Activated CD8-positive, alpha-beta T cell treated with anti-CD3 and anti-CD28 coated beads for 36 hours (primary cell): ENCODE results near the gene SLC38A1. TPM values are rescaled to one million over a fixed set of nuclear protein-coding genes. Genes with fewer than 3 reads are reported as not detected.

Experiments used
- ATAC-seq: fragments of 200-7000 bp; cut with Tn5 transposase; one replicate; pipeline ENCODE4 v1.10.0; 2021; ENCODE audit warnings: mild to moderate bottlenecking, moderate library complexity
- CTCF ChIA-PET: fragments of 350-600 bp; sonication (Branson Sonifier 250); formaldehyde crosslinking; loops from one replicate; lab custom pipeline; 2021; ENCODE audit warnings: antibody characterized with exemption; lab: Charles Lee
- POLR2A ChIA-PET: fragments of 350-600 bp; sonication (Branson Sonifier 250); formaldehyde crosslinking; loops from one replicate; lab custom pipeline; 2021; ENCODE audit warnings: antibody characterized with exemption; lab: Charles Lee
- DNase-seq: peaks from one replicate; pipeline ENCODE4 v3.0.0-alpha.2; 2020
- H3K27ac Mint-ChIP-seq: one replicate; pipeline ENCODE4 v1.8.0; 2021; ENCODE audit warnings: mild to moderate bottlenecking, mixed read lengths
- H3K27me3 Mint-ChIP-seq: one replicate; pipeline ENCODE4 v1.8.0; 2021; ENCODE audit warnings: mixed read lengths
- H3K36me3 Mint-ChIP-seq: one replicate; pipeline ENCODE4 v1.8.0; 2021; ENCODE audit warnings: low read depth, mixed read lengths
- H3K4me1 Mint-ChIP-seq: one replicate; pipeline ENCODE4 v1.8.0; 2021; ENCODE audit warnings: low read depth, mixed read lengths
- H3K4me3 Mint-ChIP-seq: one replicate; pipeline ENCODE4 v1.8.0; 2021; ENCODE audit warnings: mild to moderate bottlenecking, moderate library complexity, mixed read lengths
- H3K9me3 Mint-ChIP-seq: one replicate; pipeline ENCODE4 v1.8.0; 2021; ENCODE audit warnings: mixed read lengths
- intact Hi-C: fragments of 100-400 bp; cut with micrococcal nuclease; formaldehyde crosslinking; loops from one replicate; pipeline ENCODE4 v1.10.0; 2022
- total RNA-seq, 2 experiments: library from RNA; stranded (reverse); gene quantifications; one replicate each; pipeline ENCODE4 v1.2.3, GENCODE V29; 2021
- TF ChIP-seq, protein P1 (sequence below): fragments of 200-600 bp; IDR thresholded peaks from one replicate; pipeline ENCODE4 v1.8.0; 2022; ENCODE audit warnings: antibody characterized with exemption, mild to moderate bottlenecking

Gene SLC38A1
- total RNA-seq, 2 experiments from 2014 or later, result 167 to 168 TPM

DNA sequence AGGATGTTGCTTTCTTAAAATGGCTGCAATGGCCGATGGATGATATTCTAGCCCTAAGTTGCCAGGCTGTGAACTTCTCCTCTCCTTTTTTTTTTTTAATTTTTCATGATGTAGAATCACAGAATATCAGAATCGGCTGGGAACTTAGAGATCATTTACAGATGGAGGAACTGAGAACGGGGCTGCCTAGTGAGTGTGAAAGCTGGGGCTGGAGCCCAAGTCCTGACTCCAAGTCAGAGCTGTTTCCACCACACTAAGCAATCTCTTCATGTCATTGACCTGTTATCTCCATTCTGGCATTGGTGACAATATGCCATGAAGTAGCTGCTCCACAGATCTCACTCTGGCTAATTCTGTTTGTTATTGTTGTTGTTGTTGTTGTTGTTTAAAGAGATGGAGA is 121.7 kb downstream of the SLC38A1 start:
- no peaks in the 10 kb centered on the region for H3K9me3 Mint-ChIP-seq
- TF ChIP-seq, protein P1, sequence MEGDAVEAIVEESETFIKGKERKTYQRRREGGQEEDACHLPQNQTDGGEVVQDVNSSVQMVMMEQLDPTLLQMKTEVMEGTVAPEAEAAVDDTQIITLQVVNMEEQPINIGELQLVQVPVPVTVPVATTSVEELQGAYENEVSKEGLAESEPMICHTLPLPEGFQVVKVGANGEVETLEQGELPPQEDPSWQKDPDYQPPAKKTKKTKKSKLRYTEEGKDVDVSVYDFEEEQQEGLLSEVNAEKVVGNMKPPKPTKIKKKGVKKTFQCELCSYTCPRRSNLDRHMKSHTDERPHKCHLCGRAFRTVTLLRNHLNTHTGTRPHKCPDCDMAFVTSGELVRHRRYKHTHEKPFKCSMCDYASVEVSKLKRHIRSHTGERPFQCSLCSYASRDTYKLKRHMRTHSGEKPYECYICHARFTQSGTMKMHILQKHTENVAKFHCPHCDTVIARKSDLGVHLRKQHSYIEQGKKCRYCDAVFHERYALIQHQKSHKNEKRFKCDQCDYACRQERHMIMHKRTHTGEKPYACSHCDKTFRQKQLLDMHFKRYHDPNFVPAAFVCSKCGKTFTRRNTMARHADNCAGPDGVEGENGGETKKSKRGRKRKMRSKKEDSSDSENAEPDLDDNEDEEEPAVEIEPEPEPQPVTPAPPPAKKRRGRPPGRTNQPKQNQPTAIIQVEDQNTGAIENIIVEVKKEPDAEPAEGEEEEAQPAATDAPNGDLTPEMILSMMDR, result no peak
- DNase-seq (no peak), ATAC-seq (no peak)
- H3K4me3 Mint-ChIP-seq, result no peak overlapping the region
- H3K4me1 Mint-ChIP-seq, result no peaks in the 10 kb centered on the region
- no peak overlapping the region for H3K27ac Mint-ChIP-seq
- POLR2A ChIA-PET, result interaction anchor here (0.7 kb wide), 1 partner anchor 40 kb away, joined by 3 read pairs; no protein-coding TSS in a partner anchor
- H3K27me3 Mint-ChIP-seq, result peaks cover 8% of the 10 kb centered on the region
- H3K36me3 Mint-ChIP-seq, result no peaks in the 10 kb centered on the region
- intact Hi-C loops, result no loop called here
- CTCF ChIA-PET, result interaction anchor here (1.0 kb wide), 1 partner anchor 22 kb away, joined by 3 read pairs; no protein-coding TSS in a partner anchor

DNA sequence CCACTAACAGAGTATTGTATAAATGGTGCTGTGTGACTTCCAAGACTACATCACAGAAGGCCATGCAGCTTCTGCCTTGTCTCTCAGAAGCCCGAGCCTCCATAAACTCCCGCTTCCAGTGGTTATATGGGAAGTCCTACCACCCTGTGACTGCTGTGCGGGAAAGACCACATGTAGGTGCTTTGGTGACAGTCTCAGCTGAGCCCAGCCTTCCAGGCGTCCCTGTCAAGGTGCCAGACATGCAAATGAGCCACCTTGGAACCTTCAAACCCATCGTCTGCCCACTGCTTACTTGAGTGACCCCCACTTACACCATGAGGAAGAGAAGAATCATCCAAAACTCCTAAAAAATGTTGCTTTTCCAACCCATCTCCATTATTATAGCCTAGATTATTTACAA is 123.0 kb downstream of the SLC38A1 start:
- DNase-seq (no peak), ATAC-seq (no peak)
- ChIA-PET POLR2A (interaction anchor here (0.5 kb wide), 1 partner anchor 226 kb away, joined by 3 read pairs; no protein-coding TSS in a partner anchor), CTCF (interaction anchor here (0.7 to 2.5 kb wide), 4 partner anchors 16 to 157 kb away, joined by 3 to 11 read pairs (median 4); no protein-coding TSS in a partner anchor)
- Mint-ChIP-seq H3K36me3 (no peaks in the 10 kb centered on the region), H3K9me3 (no peaks in the 10 kb centered on the region), H3K27ac (no peak overlapping the region), H3K4me1 (no peaks in the 10 kb centered on the region), H3K4me3 (no peak overlapping the region), H3K27me3 (peaks cover 11% of the 10 kb centered on the region)
- intact Hi-C loops, result no loop called here
- TF ChIP-seq, protein P1, result no peak

DNA sequence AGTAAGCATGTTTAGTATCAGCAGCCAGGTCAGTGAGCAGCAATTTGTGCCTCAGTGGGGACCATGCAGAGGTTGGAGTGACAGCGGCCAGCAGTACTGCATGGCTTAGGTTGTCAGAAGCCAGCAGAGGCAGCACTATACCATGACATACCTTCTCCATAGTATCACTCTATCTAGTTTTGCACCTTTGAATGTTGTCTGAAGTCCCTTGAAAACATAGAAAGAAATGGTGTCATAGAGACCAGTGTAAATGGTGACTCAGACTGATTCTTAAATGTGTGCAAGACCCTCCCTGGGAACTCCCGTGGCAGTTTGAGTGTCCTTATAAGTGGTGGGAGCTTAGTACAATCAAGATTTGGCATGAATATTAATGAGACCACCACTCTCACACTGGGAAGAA is 124.4 kb downstream of the SLC38A1 start:
- ATAC-seq (peak; percentile 34), DNase-seq (no peak)
- intact Hi-C loops, result no loop called here
- Mint-ChIP-seq H3K4me1 (no peaks in the 10 kb centered on the region), H3K4me3 (no peak overlapping the region), H3K9me3 (no peaks in the 10 kb centered on the region), H3K27ac (no peak overlapping the region), H3K27me3 (peaks cover 11% of the 10 kb centered on the region), H3K36me3 (no peaks in the 10 kb centered on the region)
- TF ChIP-seq, protein P1, result no peak
- ChIA-PET POLR2A (no interaction called here), CTCF (interaction anchor here (2.5 kb wide), 1 partner anchor 20 kb away, joined by 11 read pairs; no protein-coding TSS in a partner anchor)

DNA sequence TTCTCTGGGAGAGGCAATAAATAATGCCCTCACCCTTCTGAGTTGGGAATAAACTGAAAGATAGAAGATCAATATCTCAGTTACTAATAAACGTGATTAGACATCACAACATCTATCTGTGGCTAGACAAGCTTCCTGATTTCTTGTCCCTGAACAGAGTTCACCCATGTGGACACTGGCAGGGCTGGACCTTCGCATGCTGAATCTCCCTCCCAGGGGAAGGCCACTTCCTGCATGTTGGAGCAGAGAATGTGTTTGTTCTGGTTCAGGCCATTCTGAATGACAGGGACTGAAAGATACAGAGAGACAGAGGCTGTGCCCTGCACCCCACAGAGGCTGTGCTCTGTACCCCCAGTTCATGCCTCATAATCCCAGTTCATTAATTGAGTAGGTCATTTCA is 132.6 kb downstream of the SLC38A1 start:
- CTCF ChIA-PET, result interaction anchor here (0.9 to 2.8 kb wide), 2 partner anchors 9 to 11 kb away, joined by 3 to 16 read pairs; no protein-coding TSS in a partner anchor
- H3K36me3 Mint-ChIP-seq, result no peaks in the 10 kb centered on the region
- H3K27ac Mint-ChIP-seq, result no peak overlapping the region
- POLR2A ChIA-PET, result interaction anchor here (0.5 to 1.0 kb wide), 2 partner anchors 12 to 133 kb away, joined by 3 read pairs; partner anchors contain the start of gene SLC38A1
- no peaks in the 10 kb centered on the region for H3K27me3 Mint-ChIP-seq
- H3K4me1 Mint-ChIP-seq, result no peaks in the 10 kb centered on the region
- ATAC-seq, result no peak
- no peak for DNase-seq
- no peak overlapping the region for H3K4me3 Mint-ChIP-seq
- H3K9me3 Mint-ChIP-seq, result peaks cover 2% of the 10 kb centered on the region
- intact Hi-C loops, result no loop called here
- TF ChIP-seq, protein P1, result no peak

DNA sequence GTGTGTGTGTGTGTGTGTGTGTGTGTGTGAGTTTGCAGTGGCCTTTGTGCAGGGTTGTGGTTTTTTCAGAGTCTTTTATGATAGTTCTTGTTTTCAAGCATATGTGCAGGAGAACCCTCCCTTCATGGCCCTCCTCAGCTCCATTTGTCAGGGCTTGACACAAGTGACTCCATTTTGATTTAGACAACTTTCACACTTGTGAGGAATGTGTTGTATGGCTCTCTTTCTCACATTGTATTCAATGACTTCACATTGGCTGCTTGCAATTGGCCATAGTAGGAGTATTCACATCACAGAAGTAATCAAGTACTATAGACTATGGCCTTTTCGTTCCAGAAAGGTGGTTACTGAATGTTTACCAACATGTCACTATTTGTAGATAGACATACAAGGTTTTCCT is 133.1 kb downstream of the SLC38A1 start:
- CTCF ChIA-PET, result interaction anchor here (2.8 kb wide), 1 partner anchor 11 kb away, joined by 16 read pairs; no protein-coding TSS in a partner anchor
- POLR2A ChIA-PET, result interaction anchor here (0.5 kb wide), 1 partner anchor 133 kb away, joined by 3 read pairs; the partner anchor contains the start of gene SLC38A1
- H3K27ac Mint-ChIP-seq, result no peak overlapping the region
- no peak for DNase-seq
- no peak for ATAC-seq
- H3K36me3 Mint-ChIP-seq, result no peaks in the 10 kb centered on the region
- intact Hi-C loops, result no loop called here
- TF ChIP-seq, protein P1, result no peak
- H3K4me1 Mint-ChIP-seq, result no peaks in the 10 kb centered on the region
- H3K4me3 Mint-ChIP-seq, result no peak overlapping the region
- H3K9me3 Mint-ChIP-seq, result peaks cover 2% of the 10 kb centered on the region
- H3K27me3 Mint-ChIP-seq, result no peaks in the 10 kb centered on the region
